C4-2B (cell line): ENCODE results near the gene SATB1.

Experiments
- H3K27ac ChIP-seq: fragments of 450-650 bp; 2 replicates; pipeline ENCODE4 v1.5.1; 2017
- ZFX ChIP-seq: fragments of 450-650 bp; IDR thresholded peaks from 2 replicates; pipeline ENCODE4 v1.6.1; 2017
- TF ChIP-seq, protein P1 (sequence below): fragments of 450-650 bp; conservative IDR thresholded peaks from 2 replicates; pipeline ENCODE4 v1.5.1; 2017; ENCODE audit warnings: mild to moderate bottlenecking

SATB1 gene

GRCh38 chr3:18351823-18352744, 73.1 kb downstream of the SATB1 start:
- TF ChIP-seq ZFX: no peak
- TF ChIP-seq, protein P1, sequence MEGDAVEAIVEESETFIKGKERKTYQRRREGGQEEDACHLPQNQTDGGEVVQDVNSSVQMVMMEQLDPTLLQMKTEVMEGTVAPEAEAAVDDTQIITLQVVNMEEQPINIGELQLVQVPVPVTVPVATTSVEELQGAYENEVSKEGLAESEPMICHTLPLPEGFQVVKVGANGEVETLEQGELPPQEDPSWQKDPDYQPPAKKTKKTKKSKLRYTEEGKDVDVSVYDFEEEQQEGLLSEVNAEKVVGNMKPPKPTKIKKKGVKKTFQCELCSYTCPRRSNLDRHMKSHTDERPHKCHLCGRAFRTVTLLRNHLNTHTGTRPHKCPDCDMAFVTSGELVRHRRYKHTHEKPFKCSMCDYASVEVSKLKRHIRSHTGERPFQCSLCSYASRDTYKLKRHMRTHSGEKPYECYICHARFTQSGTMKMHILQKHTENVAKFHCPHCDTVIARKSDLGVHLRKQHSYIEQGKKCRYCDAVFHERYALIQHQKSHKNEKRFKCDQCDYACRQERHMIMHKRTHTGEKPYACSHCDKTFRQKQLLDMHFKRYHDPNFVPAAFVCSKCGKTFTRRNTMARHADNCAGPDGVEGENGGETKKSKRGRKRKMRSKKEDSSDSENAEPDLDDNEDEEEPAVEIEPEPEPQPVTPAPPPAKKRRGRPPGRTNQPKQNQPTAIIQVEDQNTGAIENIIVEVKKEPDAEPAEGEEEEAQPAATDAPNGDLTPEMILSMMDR: no peak
- H3K27ac ChIP-seq: no peak overlapping the region

GRCh38 chr3:18351069-18351628, 74.0 kb downstream of the SATB1 start:
- H3K27ac ChIP-seq: no peak overlapping the region
- TF ChIP-seq ZFX: no peak
- TF ChIP-seq, protein P1: no peak

DNA sequence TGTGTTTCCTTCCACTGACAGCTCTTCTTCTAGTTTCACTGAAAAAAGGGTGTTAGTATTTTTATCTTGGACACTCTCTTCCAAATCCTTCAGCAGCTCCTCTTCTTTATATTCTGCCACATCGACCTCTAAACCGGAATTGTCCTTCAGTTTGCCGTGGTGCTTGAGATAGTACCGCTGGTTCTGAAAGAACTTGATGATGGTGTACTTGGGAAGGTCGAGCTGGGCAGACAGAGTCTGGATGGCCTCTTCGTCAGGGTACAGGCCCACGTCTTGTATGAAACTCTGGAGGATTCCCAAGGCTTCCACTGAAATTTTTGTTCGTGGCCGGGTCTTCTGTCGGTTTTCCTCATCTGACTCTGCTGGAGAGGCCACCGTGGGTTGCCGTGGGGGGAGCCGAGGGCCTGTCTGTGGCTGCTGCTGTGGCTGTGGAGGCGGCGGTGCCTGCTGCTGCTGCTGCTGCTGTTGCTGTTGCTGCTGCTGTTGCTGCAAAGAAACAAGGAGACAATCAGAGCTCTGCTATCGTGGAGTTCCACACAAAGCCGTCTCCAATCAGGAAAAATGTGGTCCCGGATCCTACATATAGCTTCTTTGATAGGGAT, 75.8 kb downstream of the SATB1 start:
- TF ChIP-seq ZFX: no peak
- TF ChIP-seq, protein P1: no peak
- H3K27ac ChIP-seq: no peak overlapping the region

DNA sequence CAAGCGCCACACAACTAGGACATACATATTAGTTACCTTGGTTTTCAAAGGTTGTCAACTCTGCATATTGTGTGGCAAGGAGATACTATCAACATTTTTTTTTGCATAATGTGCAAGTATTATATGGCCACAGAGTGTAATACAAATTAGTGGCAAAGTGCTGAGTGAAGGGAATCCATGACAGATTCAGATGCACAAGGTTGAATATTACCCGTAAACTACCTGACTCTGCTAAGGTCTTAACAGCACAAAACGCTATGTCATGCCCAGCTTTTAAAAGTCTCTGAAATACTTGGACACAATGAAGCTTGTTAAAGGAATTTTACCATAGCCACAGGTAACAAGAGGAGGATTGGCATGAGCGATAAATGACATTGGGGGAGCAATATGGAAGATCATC, 79.0 kb downstream of the SATB1 start:
- no peak for TF ChIP-seq ZFX
- TF ChIP-seq, protein P1: no peak
- H3K27ac ChIP-seq: no peak overlapping the region

DNA sequence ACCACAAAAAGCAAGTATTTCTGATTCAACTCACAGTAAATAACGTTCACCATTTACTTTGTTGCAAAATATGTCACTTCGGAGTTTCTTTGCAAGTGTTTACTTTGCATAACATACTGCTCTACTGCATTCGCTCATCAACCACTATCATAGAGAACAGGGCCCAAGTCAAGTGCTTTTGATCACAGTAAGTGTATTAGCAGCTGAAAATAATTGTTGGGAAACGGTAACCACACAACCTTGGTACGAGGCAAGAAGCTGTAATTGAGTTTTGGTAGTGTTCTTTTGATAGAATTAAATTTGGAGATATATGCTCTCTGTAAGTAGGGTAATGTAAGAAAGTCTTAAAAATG, 80.1 kb downstream of the SATB1 start:
- TF ChIP-seq ZFX: no peak
- TF ChIP-seq, protein P1: no peak
- H3K27ac ChIP-seq: no peak overlapping the region

GRCh38 chr3:18344306-18345014, 80.7 kb downstream of the SATB1 start:
- TF ChIP-seq ZFX: no peak
- TF ChIP-seq, protein P1: no peak
- no peak overlapping the region for H3K27ac ChIP-seq
